Measurements from ENCODE around the gene P2RY14.

GRCh38 chr3:151285940-151286339, 7.6 kb upstream of the P2RY14 start:
- TF ChIP-seq CTCF (conservative IDR thresholded peaks at IDR 0.05; ENCODE audit: low read length), result no peak
- no peak for TF ChIP-seq EZH2phosphoT487 (IDR thresholded peaks at IDR 0.05; ENCODE audit: borderline replicate concordance)

All from Loucy (cell line).